Gastrocnemius medialis (tissue), 4 donors: ENCODE results near the gene TMEM63C.

Source experiments
- CTCF ChIP-seq, 5 experiments: fragments of 450-650 bp in 3 of 5; fragments of 200-600 bp in 2 of 5; sonication (generic) in 2 of 5; IDR thresholded peaks in 4 of 5; conservative IDR thresholded peaks in 1 of 5; 1 replicate in 4 of 5; 2 replicates in 1 of 5; pipeline ENCODE4 v1.5.1; 2016 to 2019; ENCODE audit warnings: antibody characterized with exemption in 5 of 5, mild to moderate bottlenecking in 3 of 5, moderate library complexity in 3 of 5
- POLR2A ChIP-seq, 2 donors: fragments of 450-650 bp; IDR thresholded peaks; one replicate each; pipeline ENCODE4 v1.6.1; 2017; ENCODE audit warnings: antibody characterized with exemption in 2 of 2, mild to moderate bottlenecking in 2 of 2, moderate library complexity in 2 of 2

GRCh38 chr14:77230914-77231313 lies 49.3 kb downstream of the TMEM63C start:
- no peak for TF ChIP-seq CTCF (IDR thresholded peaks at IDR 0.05 in 4 of 5, conservative IDR thresholded peaks at IDR 0.05 in 1 of 5)
- no peak for TF ChIP-seq POLR2A (IDR thresholded peaks at IDR 0.05)
